ENCODE measurements around the gene PRPF38B. TPM values are rescaled to one million over a fixed set of nuclear protein-coding genes. Genes with fewer than 3 reads are reported as not detected.

Gene PRPF38B
- total and polyA plus RNA-seq, 10 of the 15 experiments (the other 5 are each of a cell fraction or from before 2014, with no cell fraction given), result 32.9 to 79.2 (median 47.8) TPM

GRCh38 chr1:108728327-108728923 lies 36.3 kb downstream of the PRPF38B start:
- DNase-seq (ENCODE audit: low read depth, low spot score) (no peak), FAIRE-seq (no peak), ATAC-seq (no peak)
- BruUV-seq (replicated peaks), result no TSS peak
- no peak overlapping the region for H3K4me2 ChIP-seq (ENCODE audit: control insufficient read depth, insufficient read depth)
- ChIA-PET POLR2A (no interaction called here), SMC1A (ENCODE audit: uncharacterized antibody, unreplicated experiment) (no interaction called here), RAD21 (ENCODE audit: unreplicated experiment) (no interaction called here), CTCF (no interaction called here)
- no peaks in the 10 kb centered on the region for H3K79me2 ChIP-seq (ENCODE audit: control insufficient read depth, insufficient read depth, low read length)
- H3K9ac ChIP-seq (ENCODE audit: control insufficient read depth, insufficient read depth, low read length), result no peak overlapping the region
- H3K27ac ChIP-seq (ENCODE audit: control insufficient read depth, insufficient read depth), result no peak overlapping the region
- no peak for TF ChIP-seq SIX5 (IDR thresholded peaks at IDR 0.05; ENCODE audit: low read depth, low read length, severe bottlenecking)
- TF ChIP-seq MTA2 (IDR thresholded peaks at IDR 0.05; ENCODE audit: low read depth), result no peak
- no peak overlapping the region for H2AFZ ChIP-seq (ENCODE audit: control insufficient read depth, low read depth, low read length)
- H3K36me3 ChIP-seq (ENCODE audit: control insufficient read depth in 2 of 2, insufficient read depth in 2 of 2, low read length in 1 of 2), result no peaks in the 10 kb centered on the region
- in situ Hi-C loops (cut with MboI) (no loop called here), intact Hi-C loops (cut with micrococcal nuclease; ENCODE audit: unreplicated experiment) (no loop called here)
- WGBS (ENCODE audit: insufficient coverage, insufficient replicate concordance, low lambda C conversion rate, missing lambda C conversion rate), result 59% methylated on average over 8 of the region's 8 CpGs
- H4K20me1 ChIP-seq (ENCODE audit: control insufficient read depth, insufficient read depth), result no peaks in the 10 kb centered on the region
- peaks cover 0 to 5% of the 10 kb centered on the region in 2 experiments; a peak in 3 of 4 replicates for H3K27me3 ChIP-seq (replicated peaks in 1 of 2; ENCODE audit: control insufficient read depth in 2 of 2, insufficient read depth in 2 of 2, low read length in 1 of 2)
- H3K9me3 ChIP-seq (replicated peaks; ENCODE audit: control insufficient read depth, insufficient read depth, low read length), result no peaks in the 10 kb centered on the region
- no peak overlapping the region for H3K4me3 ChIP-seq
- H3K4me1 ChIP-seq (ENCODE audit: control insufficient read depth, insufficient read depth, low read length), result no peaks in the 10 kb centered on the region

GRCh38 chr1:108729481-108729880 lies 37.4 kb downstream of the PRPF38B start:
- BruUV-seq (replicated peaks), result no TSS peak
- Histone ChIP-seq H3K79me2 (ENCODE audit: control insufficient read depth, insufficient read depth, low read length) (no peaks in the 10 kb centered on the region), H3K27me3 (replicated peaks in 1 of 2; ENCODE audit: control insufficient read depth in 2 of 2, insufficient read depth in 2 of 2, low read length in 1 of 2) (peaks cover 0 to 5% of the 10 kb centered on the region in 2 experiments; a peak in 3 of 4 replicates), H4K20me1 (ENCODE audit: control insufficient read depth, insufficient read depth) (no peaks in the 10 kb centered on the region), H2AFZ (ENCODE audit: control insufficient read depth, low read depth, low read length) (no peak overlapping the region), H3K4me1 (ENCODE audit: control insufficient read depth, insufficient read depth, low read length) (no peaks in the 10 kb centered on the region), H3K9me3 (replicated peaks; ENCODE audit: control insufficient read depth, insufficient read depth, low read length) (no peaks in the 10 kb centered on the region), H3K9ac (ENCODE audit: control insufficient read depth, insufficient read depth, low read length) (no peak overlapping the region), H3K36me3 (ENCODE audit: control insufficient read depth in 2 of 2, insufficient read depth in 2 of 2, low read length in 1 of 2) (no peaks in the 10 kb centered on the region), H3K4me3 (no peak overlapping the region), H3K4me2 (ENCODE audit: control insufficient read depth, insufficient read depth) (no peak overlapping the region), H3K27ac (ENCODE audit: control insufficient read depth, insufficient read depth) (no peak overlapping the region)
- ChIA-PET POLR2A (interaction anchor here (0.7 kb wide), 1 partner anchor 247 kb away, joined by 3 read pairs; no protein-coding TSS in a partner anchor), SMC1A (ENCODE audit: uncharacterized antibody, unreplicated experiment) (no interaction called here), RAD21 (ENCODE audit: unreplicated experiment) (no interaction called here), CTCF (no interaction called here)
- in situ Hi-C loops (cut with MboI) (no loop called here), intact Hi-C loops (cut with micrococcal nuclease; ENCODE audit: unreplicated experiment) (no loop called here)
- no peak for TF ChIP-seq USF2 (IDR thresholded peaks at IDR 0.05; ENCODE audit: borderline replicate concordance, low read depth, low read length)
- ATAC-seq (no peak), DNase-seq (ENCODE audit: low read depth, low spot score) (no peak), FAIRE-seq (no peak)
- WGBS (ENCODE audit: insufficient coverage, insufficient replicate concordance, low lambda C conversion rate, missing lambda C conversion rate), result 72% methylated on average over 4 of the region's 4 CpGs
